Right ventricle myocardium inferior (tissue), 1 donor: ENCODE measurements around the gene ABCG1. TPM values are rescaled to one million over a fixed set of nuclear protein-coding genes. Genes with fewer than 3 reads are reported as not detected.
"Not testable (repeated sequence)": the region's sequence is repeated elsewhere in the genome, so short reads cannot be mapped to it uniquely, and the experiment has no call there.

Source experiments
- ATAC-seq: fragments of 200-7000 bp; cut with Tn5 transposase; one replicate; pipeline ENCODE4 v1.9.1; 2020; ENCODE audit warnings: mild to moderate bottlenecking, moderate library complexity
- DNase-seq: peaks from one replicate; pipeline ENCODE4 v3.0.0; 2021; ENCODE audit errors: missing footprints
- intact Hi-C: fragments of 100-400 bp; cut with DNase I; formaldehyde crosslinking; loops from one replicate; pipeline ENCODE4 v1.11.0; 2022
- long read RNA-seq: library from polyadenylated mRNA; unstranded; transcript quantifications from one replicate; pipeline ENCODE4 v2.0.0, GENCODE V29; 2021
- total RNA-seq: library from RNA; stranded (reverse); fragmentation: NEBNext Ultra II Directional; extraction: Animal tissue kit (Norgen Biotek cat#: 25700); gene quantifications from one replicate; pipeline ENCODE4 v1.2.1, GENCODE V29; 2021
- donor health status: DM: no; HTN: yes; CAD: no; lungs with severe emphysema.

The ABCG1 gene
- total RNA-seq, result 9.0 TPM
- long read RNA-seq, transcript ABCG1-205 (15 exons, 2,998 nt), result major isoform, 5 of 7 reads
- long read RNA-seq, partial matches to known transcripts, result 0 of 7 reads
- long read RNA-seq, other reads (novel, unspliced or antisense), result 1 of 7 reads

DNA sequence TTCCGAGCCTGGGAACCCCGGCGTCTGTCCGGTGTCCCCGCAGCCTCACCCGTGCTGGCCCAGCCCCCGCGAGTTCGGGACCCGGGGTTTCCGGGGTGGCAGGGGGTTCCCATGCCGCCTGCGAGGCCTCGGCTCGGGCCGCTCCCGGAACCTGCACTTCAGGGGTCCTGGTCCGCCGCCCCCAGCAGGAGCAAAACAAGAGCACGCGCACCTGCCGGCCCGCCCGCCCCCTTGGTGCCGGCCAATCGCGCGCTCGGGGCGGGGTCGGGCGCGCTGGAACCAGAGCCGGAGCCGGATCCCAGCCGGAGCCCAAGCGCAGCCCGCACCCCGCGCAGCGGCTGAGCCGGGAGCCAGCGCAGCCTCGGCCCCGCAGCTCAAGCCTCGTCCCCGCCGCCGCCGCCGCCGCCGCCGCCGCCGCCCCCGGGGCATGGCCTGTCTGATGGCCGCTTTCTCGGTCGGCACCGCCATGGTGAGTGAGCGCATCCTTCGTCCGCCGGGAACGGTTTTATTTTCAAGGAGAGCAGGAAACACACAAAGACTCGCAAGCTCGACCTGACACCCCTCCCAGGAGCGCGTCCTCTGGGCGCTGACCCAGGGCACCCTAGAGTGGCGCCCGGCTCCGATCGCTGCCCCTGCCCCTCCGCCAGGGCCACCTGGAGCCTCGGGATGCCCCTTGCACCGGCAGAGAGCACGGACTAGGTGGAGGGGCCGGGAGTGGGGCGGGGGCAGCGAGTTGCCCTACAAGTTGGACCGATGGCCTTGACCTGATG, at the start of gene ABCG1:
TSS of gene ABCG1 (plus strand) at position 305 of the 770 bp plus-strand sequence. CDS start at position 428, 123 bp downstream.
- peak; percentile 68 for ATAC-seq
- intact Hi-C loops, result no loop called here
- peak; percentile 84 for DNase-seq

DNA sequence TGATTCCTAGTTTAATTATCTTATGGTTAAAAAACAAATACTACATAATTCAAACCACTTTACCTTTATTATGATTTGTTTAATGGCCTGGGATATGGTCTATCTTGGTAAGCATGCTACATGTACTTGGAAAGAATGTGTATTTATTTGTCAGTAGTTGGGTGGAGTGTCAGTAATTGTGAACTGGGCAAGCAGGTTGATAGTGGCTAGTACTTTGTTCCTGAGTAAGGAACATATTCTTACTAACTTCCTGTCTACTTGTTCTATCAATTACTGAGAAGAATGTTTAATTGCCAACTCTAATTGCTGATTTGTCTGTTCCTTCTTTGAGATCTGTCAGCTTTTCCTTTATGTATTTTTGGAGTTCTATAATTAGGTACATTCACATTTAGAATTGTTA, 49.2 kb upstream of the ABCG1 start:
- intact Hi-C loops, result loop anchor here (5.0 kb wide), 2 partner anchors 68 to 138 kb away; no protein-coding TSS in a partner anchor
- DNase-seq, result no peak
- no peak for ATAC-seq

DNA sequence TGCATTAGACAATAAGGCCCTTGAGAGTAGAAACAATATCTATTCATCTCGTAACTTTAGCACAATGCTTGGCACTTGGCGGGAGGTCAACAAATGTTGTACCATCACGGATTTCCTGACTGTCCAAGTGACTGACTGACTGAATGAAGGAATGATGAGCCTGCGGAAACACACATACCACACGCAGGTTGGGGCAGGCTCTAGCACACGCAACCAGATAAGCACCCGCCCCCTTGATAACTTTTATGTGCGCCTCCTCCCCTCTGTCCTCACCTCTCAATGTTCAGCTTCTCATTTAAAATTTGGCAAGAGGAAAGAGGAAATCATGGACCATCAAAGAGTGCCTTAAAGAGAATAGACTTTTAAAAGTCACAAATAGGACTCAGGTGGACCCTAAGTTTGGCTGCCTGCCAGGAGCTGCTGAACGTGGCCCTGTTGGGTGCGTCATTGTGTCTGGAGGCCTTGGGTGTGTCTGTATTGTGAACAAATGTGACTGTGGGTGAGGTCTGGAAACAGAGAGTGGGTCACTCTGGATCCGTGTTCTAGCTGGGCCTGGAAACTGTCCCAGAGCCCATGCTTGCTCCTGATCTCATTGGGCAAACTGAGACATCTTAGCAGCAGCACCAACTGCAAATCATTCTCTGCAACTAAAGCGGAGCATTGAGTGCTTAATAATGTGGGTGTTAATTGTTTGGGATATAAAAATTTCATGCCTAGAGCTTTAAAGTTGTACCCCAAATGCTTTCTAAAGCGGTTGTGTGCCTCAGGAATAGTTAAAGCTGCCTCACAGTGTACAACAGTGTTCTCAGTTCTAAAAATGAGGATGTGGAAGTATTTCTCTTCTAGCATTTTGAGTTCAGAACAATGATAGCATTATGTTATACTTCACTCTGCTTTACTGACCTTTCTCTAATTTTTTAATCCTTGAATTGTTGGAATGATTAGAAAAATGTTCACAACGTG, 47.6 kb upstream of the ABCG1 start:
- DNase-seq, result no peak
- no peak for ATAC-seq
- intact Hi-C loops, result loop anchor here (5.0 kb wide), 1 partner anchor 66 kb away; no protein-coding TSS in a partner anchor

DNA sequence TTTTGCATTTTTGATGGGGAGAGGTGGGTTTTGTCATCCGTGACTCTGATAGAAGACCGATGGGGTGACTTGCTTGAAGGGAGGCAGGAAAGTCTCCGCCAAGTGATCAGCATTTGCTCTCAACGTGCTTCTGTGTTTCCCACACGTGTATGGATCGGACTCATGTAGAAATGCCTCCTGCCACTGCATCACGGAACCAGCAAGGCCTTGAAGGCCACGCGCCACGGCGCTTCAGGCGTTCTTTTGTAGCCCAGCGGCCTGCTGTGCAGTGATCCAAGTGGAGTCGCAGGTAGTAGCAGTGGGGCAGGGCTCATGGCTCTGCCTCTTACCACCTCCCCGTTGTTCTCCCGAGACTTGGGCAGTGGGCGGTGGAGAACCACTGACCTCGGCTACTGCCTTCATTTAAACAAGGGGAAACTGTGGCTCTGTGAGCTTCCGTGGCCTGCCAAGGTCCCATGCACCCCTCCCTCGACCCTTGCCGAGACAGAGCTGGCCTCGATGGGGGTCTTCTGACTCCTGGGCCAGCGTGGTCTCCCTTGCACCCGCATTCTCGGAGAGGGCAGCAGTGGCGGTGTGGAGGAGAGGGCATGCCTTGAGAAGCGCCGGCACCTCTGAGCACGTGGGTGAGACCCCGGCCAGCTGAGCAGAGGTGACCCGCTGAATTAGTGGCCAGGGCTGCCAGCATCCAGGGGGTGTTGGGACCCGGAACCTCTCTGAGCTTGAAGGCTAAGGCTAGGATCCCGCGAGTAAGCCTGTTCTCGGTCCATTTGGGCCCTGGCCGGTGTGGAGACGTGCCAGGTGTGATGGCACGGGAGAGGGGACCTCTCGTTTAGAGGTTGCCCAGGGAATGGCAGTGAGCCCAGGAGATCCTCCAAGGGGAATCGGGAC, 46.1 kb upstream of the ABCG1 start:
- DNase-seq (no peak), ATAC-seq (no peak)
- intact Hi-C loops, result loop anchor here (5.0 kb wide), 1 partner anchor 64 kb away; no protein-coding TSS in a partner anchor

DNA sequence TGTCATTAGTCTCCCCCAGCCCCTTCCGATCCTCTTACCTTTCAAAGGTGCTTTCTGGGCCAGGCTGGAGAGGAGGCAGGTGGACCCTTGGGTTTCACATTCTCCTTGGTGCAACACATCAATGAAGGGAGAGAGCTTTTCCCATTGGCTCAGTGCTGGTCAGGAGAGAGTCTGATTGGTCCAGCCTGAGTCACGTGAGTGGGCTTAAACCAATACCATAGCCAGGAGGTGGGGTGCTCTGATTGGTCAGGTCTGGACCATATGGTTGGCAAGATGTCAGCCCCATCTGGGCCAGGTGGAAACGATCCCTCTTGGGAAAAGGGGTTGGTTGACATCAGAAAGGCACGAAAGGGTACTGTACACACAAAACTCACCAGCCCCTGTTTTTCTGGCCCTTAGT, 44.8 kb upstream of the ABCG1 start:
- DNase-seq, result no peak
- no peak for ATAC-seq
- intact Hi-C loops, result loop anchor here (5.0 kb wide), 1 partner anchor 63 kb away; no protein-coding TSS in a partner anchor

DNA sequence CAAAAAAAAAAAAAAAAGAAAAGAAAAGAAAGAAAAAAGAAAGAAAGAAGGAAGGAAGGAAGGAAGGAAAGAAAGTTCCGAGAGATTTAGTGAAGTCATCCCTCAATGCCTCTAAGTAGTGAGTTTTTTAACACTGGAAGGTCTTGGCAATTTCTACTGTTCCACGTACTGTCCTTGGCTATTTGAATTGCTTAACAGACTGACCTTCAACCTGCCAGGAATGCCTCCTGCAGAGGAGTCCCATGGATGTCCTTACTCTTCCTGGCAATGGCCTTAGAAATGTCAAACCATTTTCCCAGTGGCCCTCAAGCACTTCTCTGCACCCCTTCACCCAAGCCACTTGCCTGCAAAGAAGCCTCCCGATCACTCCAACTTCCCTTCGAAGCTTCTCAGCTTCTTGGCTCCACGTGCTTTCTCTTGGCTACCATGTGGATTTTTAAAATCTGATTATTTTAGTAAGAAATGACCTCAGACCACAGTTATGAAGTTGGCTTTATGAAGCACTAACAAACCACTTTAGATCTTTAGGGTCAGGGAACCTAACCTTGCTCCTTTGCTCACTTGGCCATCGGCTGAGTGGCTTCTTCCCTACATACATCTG, 43.7 kb upstream of the ABCG1 start:
- intact Hi-C loops, result no loop called here
- DNase-seq, result no peak
- no peak for ATAC-seq

DNA sequence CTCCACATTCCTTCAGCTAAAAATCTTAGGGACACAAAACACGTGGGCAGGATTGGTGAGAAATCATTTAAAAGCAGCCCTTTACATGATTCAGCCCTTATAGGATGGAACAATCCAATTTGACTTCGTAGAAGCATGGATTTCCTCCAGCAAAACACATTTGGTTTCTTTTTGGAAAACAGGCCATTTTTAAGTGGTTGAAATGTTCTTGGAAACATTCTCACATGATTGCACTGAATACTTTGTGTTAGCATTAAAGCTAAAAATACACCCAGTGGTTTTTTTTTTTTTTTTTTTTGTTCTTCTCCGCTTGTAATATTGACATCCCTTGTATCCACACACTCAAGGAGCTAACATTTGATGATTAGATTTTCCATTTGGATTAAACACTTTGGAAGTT, 42.1 kb upstream of the ABCG1 start:
- ATAC-seq (no peak), DNase-seq (no peak)
- intact Hi-C loops, result no loop called here

DNA sequence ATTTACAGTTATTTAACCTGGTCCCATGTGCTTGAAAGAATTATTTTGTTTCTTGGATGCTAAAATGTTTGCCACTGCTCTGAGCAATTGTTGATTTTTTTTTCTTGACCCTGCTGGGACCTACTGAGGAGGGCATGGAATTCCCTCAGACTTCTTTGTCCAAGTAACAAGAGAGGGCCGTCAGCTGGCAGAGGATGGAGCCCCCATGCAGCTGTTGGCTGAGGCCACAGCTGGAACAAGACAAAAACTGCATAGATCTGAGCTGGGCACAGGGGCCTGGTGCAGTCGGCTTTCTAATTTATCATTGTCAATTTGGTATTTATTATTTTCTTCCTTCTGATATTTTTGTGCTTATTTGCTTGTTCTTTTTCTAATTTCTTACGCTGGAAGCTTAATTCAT, 39.6 kb upstream of the ABCG1 start:
- DNase-seq (no peak), ATAC-seq (no peak)
- intact Hi-C loops, result no loop called here

DNA sequence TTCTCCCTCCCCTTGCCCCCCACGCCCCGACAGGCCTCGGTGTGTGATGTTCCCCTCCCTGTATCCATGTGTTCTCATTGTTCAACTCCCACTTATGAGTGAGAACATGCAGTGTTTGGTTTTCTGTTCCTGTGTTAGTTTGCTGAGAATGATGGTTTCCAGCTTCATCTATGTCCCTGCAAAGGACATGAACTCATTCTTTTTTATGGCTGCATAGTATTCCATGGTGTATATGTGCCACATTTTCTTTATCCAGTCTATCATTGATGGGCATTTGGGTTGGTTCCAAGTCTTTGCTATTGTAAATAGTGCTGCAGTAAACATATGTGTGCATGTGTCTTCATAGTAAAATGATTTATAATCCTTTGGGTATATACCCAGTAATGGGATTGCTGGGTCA, 38.9 kb upstream of the ABCG1 start:
- intact Hi-C loops, DNase-seq, ATAC-seq: not testable (repeated sequence)

DNA sequence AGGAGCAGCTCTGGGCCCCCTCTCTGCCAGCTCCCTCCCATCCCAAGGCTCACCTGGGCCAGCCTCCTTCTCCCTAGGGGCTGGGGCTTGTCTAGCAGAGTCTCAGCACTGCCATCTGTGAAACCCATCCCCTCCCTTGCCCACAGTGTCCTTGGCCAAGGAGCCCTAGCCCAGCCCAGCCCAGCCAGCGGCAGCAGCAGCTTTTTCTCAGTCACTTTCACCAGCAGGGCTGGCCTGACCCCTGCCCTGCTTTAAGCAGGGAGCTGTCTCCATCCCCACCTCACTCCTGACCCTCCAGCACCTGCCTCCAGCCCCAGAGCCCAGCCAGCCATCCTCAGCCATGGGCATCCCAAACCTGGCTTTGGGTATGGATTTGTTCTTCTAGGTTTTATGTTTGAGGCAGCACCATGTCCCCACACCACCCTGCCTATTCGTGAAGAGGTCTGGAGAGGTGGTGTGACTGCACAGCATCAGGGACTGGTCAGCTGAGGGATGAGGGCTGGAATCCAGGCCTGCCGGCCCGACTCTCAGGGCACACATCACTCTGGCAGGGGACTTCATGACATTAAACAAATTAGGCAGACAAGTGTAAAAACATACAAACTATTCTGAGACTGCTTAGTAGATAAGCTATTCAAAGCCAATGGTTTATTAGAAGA, 36.1 kb upstream of the ABCG1 start:
- no peak for ATAC-seq

DNA sequence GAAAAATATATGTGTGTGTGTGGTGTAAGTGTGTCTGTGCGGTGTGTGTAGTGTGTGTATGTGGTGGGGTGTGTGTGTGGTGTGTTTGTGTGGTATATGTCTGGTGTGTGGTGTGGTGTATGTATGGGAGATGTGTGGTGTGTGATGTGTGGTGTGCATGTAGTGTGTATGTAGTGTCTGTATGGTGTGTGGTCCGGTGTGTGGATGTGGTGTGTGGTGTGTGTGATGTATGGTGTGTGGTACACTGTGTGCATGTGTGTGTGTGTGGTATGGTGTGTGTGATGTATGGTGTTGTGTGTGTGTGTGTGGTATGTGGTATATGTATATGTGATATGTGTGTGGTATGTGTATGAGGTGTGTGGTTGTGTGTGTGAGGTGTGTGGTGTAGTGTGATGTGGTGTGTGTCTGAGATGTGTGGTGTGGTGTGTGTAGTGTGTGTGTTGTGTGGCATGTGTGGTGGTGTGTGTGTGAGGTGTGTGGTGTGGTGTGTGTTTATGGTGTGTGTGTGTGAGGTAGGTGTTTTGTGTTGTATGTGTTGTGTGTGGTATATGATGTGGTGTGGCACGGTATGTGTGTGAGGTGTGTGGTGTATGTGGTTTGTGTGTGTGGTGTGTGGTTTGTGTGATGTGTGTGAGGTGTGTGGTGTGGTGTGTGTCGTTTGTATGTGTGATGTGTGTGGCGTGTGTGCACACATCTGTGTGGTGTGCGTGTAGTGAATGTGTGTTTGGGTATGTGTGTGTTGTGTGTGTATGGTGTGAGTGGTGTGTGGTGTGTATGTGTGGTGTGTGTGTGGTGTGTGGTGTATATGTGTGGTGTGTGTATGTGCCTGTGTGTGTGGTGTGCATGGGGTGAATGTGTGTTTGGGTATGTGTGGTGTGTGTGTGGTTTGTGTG, 35.3 kb upstream of the ABCG1 start:
- intact Hi-C loops, result no loop called here

More for the DNA sequence above, 36.1 kb upstream of the ABCG1 start:
- intact Hi-C loops, result no loop called here
- DNase-seq, result no peak

DNA sequence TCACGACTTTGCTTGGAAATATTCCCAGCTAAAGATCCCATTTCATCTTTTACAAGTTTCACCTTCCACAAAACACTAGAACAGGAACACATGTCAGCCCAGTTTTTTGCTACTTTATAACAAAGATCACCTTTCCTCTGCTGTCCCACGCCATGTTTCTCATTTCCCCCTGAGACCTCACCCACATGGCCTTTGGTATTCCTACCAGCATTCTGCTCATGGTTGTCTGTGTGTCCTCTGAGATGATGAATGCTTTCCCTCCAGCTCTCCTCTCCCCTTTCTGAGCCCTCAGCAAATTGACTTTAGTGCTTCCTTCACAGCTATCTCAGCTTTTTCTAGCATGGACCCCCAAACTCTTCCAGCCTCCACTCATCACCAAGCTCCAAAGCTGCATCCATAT, 32.3 kb upstream of the ABCG1 start:
- intact Hi-C loops, result no loop called here
- ATAC-seq, result no peak
- no peak for DNase-seq

More for the DNA sequence above, 35.3 kb upstream of the ABCG1 start:
- ATAC-seq, result no peak
- DNase-seq, result no peak

DNA sequence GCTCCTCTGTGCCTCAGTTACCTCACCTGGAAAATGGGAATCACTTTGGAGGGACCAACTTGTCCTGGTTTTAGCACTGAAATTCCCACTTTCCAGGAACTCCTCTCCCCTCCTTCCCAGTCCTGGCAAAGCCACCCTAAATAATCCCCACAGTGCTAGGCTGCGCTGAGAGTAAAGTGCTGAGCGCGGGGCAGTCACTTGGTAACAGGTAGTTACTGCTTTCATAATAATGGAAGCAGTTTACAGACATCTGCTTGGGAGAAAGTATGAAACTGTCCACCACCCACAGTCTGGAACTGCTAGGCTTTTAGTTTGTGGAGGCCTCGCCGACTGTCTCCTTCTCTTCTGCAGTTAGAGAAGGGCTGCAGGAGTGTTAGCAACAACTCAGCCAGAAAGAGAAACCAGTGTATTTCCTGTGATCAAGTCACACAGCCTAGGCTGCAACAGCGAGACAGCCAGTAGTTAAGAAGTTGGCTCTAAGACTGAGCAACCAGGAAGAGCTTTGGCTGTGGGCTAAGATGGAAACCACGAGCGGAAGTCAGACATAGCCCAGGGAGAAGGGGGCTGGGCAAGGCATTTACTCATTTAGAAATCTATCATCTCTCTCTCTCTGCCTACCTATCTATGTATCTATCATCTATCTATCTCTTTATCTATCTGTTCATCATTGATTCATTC, 30.8 kb upstream of the ABCG1 start:
- DNase-seq (no peak), ATAC-seq (peak; percentile 63)
- intact Hi-C loops, result no loop called here

DNA sequence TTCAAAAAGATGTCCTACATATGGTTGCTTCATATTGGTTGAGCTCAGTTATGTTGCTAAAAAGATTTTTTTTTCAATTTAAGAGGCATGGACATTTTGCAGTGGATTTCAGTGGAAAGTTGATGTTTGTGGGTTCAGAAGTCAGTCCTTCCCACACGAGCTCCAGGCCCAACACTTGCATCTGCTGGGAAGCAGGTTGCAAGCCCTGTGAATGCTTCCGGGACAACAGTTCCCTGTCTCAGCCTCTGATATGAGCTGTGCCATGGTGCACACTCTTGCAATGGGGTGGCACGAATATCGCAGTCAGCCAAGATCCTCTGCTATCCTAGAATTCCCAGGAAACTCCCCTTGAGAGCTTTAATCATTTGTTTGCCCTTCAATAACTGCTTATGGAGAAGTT, 30.3 kb upstream of the ABCG1 start:
- intact Hi-C loops, result no loop called here
- DNase-seq (no peak), ATAC-seq (no peak)

DNA sequence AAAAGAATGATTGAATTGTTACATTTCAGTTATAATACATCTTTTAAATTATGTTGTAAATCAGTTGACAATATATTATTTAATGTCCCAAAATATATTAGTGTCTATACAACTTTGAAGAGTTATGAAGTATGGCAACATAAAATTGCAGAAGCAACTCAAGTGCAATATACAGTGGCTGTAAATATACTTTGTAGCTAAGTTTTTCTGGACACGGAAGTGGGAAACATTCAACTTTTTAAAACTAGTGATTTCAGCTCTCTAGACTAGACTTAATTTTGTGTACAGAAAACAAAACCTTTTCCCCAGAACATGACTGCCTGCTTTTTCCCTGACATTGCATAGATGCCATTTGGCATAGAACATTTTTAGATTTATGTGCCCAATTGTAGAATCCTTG, 29.5 kb upstream of the ABCG1 start:
- ATAC-seq (no peak), DNase-seq (no peak)
- intact Hi-C loops, result no loop called here

DNA sequence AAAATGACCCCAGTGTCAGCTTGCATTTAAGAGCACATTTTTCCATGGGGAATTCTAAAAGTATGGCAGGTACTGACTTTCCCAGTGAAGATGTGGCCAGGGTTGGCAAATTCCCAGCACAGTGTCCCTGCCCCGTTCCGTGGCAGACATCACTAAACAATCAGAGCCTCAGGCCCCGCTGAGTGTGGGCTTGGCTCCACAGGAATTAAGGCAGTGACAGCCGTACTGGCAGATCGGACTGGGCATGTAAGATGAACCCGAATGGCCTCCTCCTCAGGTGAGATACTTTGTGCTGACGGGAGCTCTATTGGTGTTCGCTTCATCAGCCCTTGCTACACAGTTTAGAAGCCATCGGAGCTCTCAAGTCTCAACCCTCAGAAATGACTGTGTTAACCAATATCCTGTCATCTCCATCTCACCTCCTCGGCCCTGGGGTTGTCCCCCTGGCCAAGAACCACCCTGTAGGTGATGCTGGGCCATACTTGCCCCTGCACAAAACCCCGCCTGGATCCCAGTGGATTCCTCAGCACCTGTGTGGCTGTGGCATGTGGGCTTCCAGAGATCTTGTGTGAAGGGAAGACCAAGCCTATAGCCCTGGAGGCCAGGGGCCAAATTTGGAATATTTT, 29.0 kb upstream of the ABCG1 start:
- intact Hi-C loops, result no loop called here
- ATAC-seq, result no peak
- no peak for DNase-seq
